IMR-90 (cell line): ENCODE measurements around the gene TSKS. TPM values are rescaled to one million over a fixed set of nuclear protein-coding genes. Genes with fewer than 3 reads are reported as not detected.

Source experiments
- ATAC-seq: fragments of 200-7000 bp; cut with Tn5 transposase; 2 replicates; pipeline ENCODE4 v1.9.1; 2020; ENCODE audit warnings: low read depth, mild to moderate bottlenecking, moderate library complexity
- BruUV-seq: library from RNA; stranded (reverse); fragments of 400-500 nt; replicated peaks from 2 replicates; lab custom pipeline; 2021; lab: Mats Ljungman, UMichigan
- CTCF ChIA-PET: fragments of 300-600 bp; formaldehyde crosslinking; extraction: SDS; loops from one replicate; lab custom pipeline; 2021; ENCODE audit warnings: antibody characterized with exemption; lab: Yijun Ruan, JAX
- POLR2A ChIA-PET: fragments of 300-600 bp; sonication (Branson Sonifier 250); formaldehyde crosslinking; loops from one replicate; lab custom pipeline; 2022; ENCODE audit warnings: antibody characterized with exemption; ENCODE audit not compliant: unreplicated experiment; lab: Charles Lee
- DNase-seq: peaks from one replicate; pipeline ENCODE4 v3.0.0; 2013
- H2AFZ ChIP-seq: replicated peaks from 2 replicates; pipeline ENCODE3; 2013; ENCODE audit warnings: low read length, mild to moderate bottlenecking; ENCODE audit not compliant: poor library complexity
- H2AK5ac ChIP-seq: 2 replicates; pipeline ENCODE4 v1.6.1; 2013; ENCODE audit warnings: low read depth, low read length, inconsistent platforms
- H2AK9ac ChIP-seq: replicated peaks from 2 replicates; pipeline ENCODE3; 2013; ENCODE audit warnings: mild to moderate bottlenecking, low read depth, low read length, moderate library complexity; ENCODE audit not compliant: poor library complexity
- H2BK120ac ChIP-seq: 2 replicates; pipeline ENCODE4 v1.6.1; 2013; ENCODE audit warnings: low read depth, low read length, inconsistent platforms
- H2BK15ac ChIP-seq: 3 replicates; pipeline ENCODE4 v1.6.1; 2013; ENCODE audit warnings: low read depth, low read length, inconsistent platforms
- H2BK20ac ChIP-seq: 2 replicates; pipeline ENCODE4 v1.6.1; 2013; ENCODE audit warnings: low read depth, mild to moderate bottlenecking, inconsistent platforms, low read length, moderate library complexity
- H2BK5ac ChIP-seq: 2 replicates; pipeline ENCODE4 v1.6.1; 2013; ENCODE audit warnings: mild to moderate bottlenecking, low read depth, low read length, inconsistent platforms; ENCODE audit not compliant: poor library complexity, severe bottlenecking
- H3K14ac ChIP-seq: replicated peaks from 2 replicates; pipeline ENCODE4 v1.6.1; 2013; ENCODE audit warnings: low read depth, low read length, inconsistent platforms
- H3K18ac ChIP-seq: 2 replicates; pipeline ENCODE4 v1.6.1; 2013; ENCODE audit warnings: low read depth, low read length, control low read depth
- H3K23ac ChIP-seq: 2 replicates; pipeline ENCODE4 v1.6.1; 2013; ENCODE audit warnings: low read depth, low read length, inconsistent platforms
- H3K27ac ChIP-seq: 2 replicates; pipeline ENCODE4 v1.5.1; 2013; ENCODE audit warnings: mild to moderate bottlenecking, control low read depth, low read length; ENCODE audit not compliant: insufficient read depth
- H3K27me3 ChIP-seq: 2 replicates; pipeline ENCODE4 v1.6.1; 2013; ENCODE audit warnings: low read length; ENCODE audit not compliant: control insufficient read depth, insufficient read depth
- H3K36me3 ChIP-seq: 2 replicates; pipeline ENCODE4 v1.6.1; 2013; ENCODE audit warnings: low read length, mixed read lengths; ENCODE audit not compliant: control insufficient read depth, insufficient read depth
- H3K4ac ChIP-seq: 2 replicates; pipeline ENCODE4 v1.6.1; 2013; ENCODE audit warnings: low read depth, low read length, inconsistent platforms
- H3K4me1 ChIP-seq: 2 replicates; pipeline ENCODE4 v1.6.1; 2013; ENCODE audit warnings: low read length, mixed read lengths; ENCODE audit not compliant: control insufficient read depth, insufficient read depth
- H3K4me2 ChIP-seq: 2 replicates; pipeline ENCODE4 v1.6.1; 2013; ENCODE audit warnings: low read depth, mild to moderate bottlenecking, control low read depth, low read length, moderate library complexity
- H3K4me3 ChIP-seq: 2 replicates; pipeline ENCODE4 v1.5.1; 2013; ENCODE audit warnings: low read depth, mild to moderate bottlenecking, control low read depth, low read length, moderate library complexity; ENCODE audit not compliant: insufficient read depth
- H3K56ac ChIP-seq: 2 replicates; pipeline ENCODE4 v1.6.1; 2013; ENCODE audit warnings: low read length, inconsistent platforms; ENCODE audit not compliant: insufficient read depth; ENCODE audit errors: extremely low read depth
- H3K79me1 ChIP-seq, 2 experiments: 2 replicates each; pipeline ENCODE4 v1.6.1; 2013; ENCODE audit warnings: low read length in 2 of 2, inconsistent platforms in 1 of 2, low read depth in 1 of 2
- H3K9ac ChIP-seq: 2 replicates; pipeline ENCODE4 v1.6.1; 2013; ENCODE audit warnings: low read depth, low read length, control low read depth
- H3K9me1 ChIP-seq: 2 replicates; pipeline ENCODE4 v1.6.1; 2013; ENCODE audit warnings: low read length, inconsistent platforms; ENCODE audit not compliant: insufficient read depth
- H3K9me3 ChIP-seq: 2 replicates; pipeline ENCODE4 v1.6.1; 2013; ENCODE audit warnings: low read length; ENCODE audit not compliant: control insufficient read depth, insufficient read depth
- H4K20me1 ChIP-seq: 2 replicates; pipeline ENCODE4 v1.6.1; 2013; ENCODE audit warnings: low read length, inconsistent platforms; ENCODE audit not compliant: insufficient read depth
- H4K5ac ChIP-seq: 2 replicates; pipeline ENCODE4 v1.6.1; 2013; ENCODE audit warnings: mild to moderate bottlenecking, low read depth, low read length, control low read depth
- H4K8ac ChIP-seq, 2 experiments: 2 replicates each; pipeline ENCODE4 v1.6.1; 2013; ENCODE audit warnings: low read depth in 2 of 2, low read length in 2 of 2, control low read depth in 1 of 2, inconsistent platforms in 1 of 2
- H4K91ac ChIP-seq: 2 replicates; pipeline ENCODE4 v1.6.1; 2013; ENCODE audit warnings: low read depth, low read length, inconsistent platforms; ENCODE audit not compliant: insufficient read depth
- BHLHE40 ChIP-seq: fragments of 150-350 bp; IDR thresholded peaks from 2 replicates; pipeline ENCODE4 v1.6.1; 2016; ENCODE audit warnings: mild to moderate bottlenecking, low read depth, low read length
- CEBPB ChIP-seq: IDR thresholded peaks from 2 replicates; pipeline ENCODE4 v1.6.1; 2012; ENCODE audit warnings: low read depth, low read length, improper control_type of control experiment
- CHD1 ChIP-seq: IDR thresholded peaks from 2 replicates; pipeline ENCODE4 v1.6.1; 2012; ENCODE audit warnings: low read depth, low read length, improper control_type of control experiment
- FOS ChIP-seq: fragments of 150-350 bp; IDR thresholded peaks from 2 replicates; pipeline ENCODE4 v1.6.1; 2016; ENCODE audit warnings: low read depth, low read length
- MAFK ChIP-seq: IDR thresholded peaks from 2 replicates; pipeline ENCODE4 v1.6.1; 2012; ENCODE audit warnings: low read depth, low read length, improper control_type of control experiment
- MAZ ChIP-seq: IDR thresholded peaks from 2 replicates; pipeline ENCODE4 v1.6.1; 2012; ENCODE audit warnings: low read depth, mild to moderate bottlenecking, low read length, improper control_type of control experiment, moderate library complexity, borderline replicate concordance
- MXI1 ChIP-seq: IDR thresholded peaks from 2 replicates; pipeline ENCODE4 v1.6.1; 2012; ENCODE audit warnings: low read depth, mild to moderate bottlenecking, low read length, moderate library complexity, borderline replicate concordance
- NFE2L2 ChIP-seq: fragments of 150-350 bp; IDR thresholded peaks from 2 replicates; pipeline ENCODE4 v1.6.1; 2016; ENCODE audit warnings: low read depth, mild to moderate bottlenecking, low read length
- POLR2A ChIP-seq: IDR thresholded peaks from 2 replicates; pipeline ENCODE4 v1.6.1; 2012; ENCODE audit warnings: mild to moderate bottlenecking, low read depth, low read length
- RAD21 ChIP-seq: IDR thresholded peaks from 2 replicates; pipeline ENCODE4 v1.6.1; 2012; ENCODE audit warnings: low read length, improper control_type of control experiment
- RCOR1 ChIP-seq: IDR thresholded peaks from 2 replicates; pipeline ENCODE4 v1.6.1; 2012; ENCODE audit warnings: mild to moderate bottlenecking, low read length, improper control_type of control experiment; ENCODE audit not compliant: insufficient replicate concordance
- RFX5 ChIP-seq: IDR thresholded peaks from 2 replicates; pipeline ENCODE4 v1.8.0; 2012; ENCODE audit warnings: low read depth, mild to moderate bottlenecking, low read length, moderate library complexity
- SMC3 ChIP-seq: fragments of 150-350 bp; IDR thresholded peaks from 2 replicates; pipeline ENCODE4 v1.6.1; 2016; ENCODE audit warnings: low read depth, mild to moderate bottlenecking, antibody characterized with exemption, low read length, moderate library complexity
- USF2 ChIP-seq: fragments of 150-350 bp; IDR thresholded peaks from 2 replicates; pipeline ENCODE4 v1.6.1; 2017; ENCODE audit warnings: mild to moderate bottlenecking, antibody characterized with exemption, low read length, low read depth
- WGBS, 2 experiments: methylation state at CpG; one replicate each; pipeline versions ENCODE4 v1.1.5 to v1.1.7; 2013; ENCODE audit warnings: missing lambda C conversion rate in 2 of 2; ENCODE audit not compliant: insufficient read length in 1 of 2; ENCODE audit errors: extremely low coverage in 2 of 2; 5-methylcytosine and 5-hydroxymethylcytosine counted together
- dilution Hi-C: fragments of 300-500 bp; cut with HindIII; formaldehyde crosslinking; loops from one replicate; pipeline ENCODE4 v1.14.3; 2018; ENCODE audit warnings: low sequenced_read_pairs; ENCODE audit not compliant: unreplicated experiment
- in situ Hi-C: fragments of 300-500 bp; cut with MboI; formaldehyde crosslinking; loops from 3 replicates; pipeline ENCODE4 v1.14.3; 2019; ENCODE audit warnings: low sequenced_read_pairs, inconsistent platforms, mixed read lengths
- intact Hi-C: fragments of 100-400 bp; cut with micrococcal nuclease; formaldehyde crosslinking; loops from 2 replicates; pipeline ENCODE4 v1.10.0; 2022
- polyA plus RNA-seq, 3 experiments: library from polyadenylated mRNA; depleted of rRNA; stranded (reverse); fragments of >200 nt; gene quantifications; 2 replicates each; pipeline ENCODE4 v1.2.3, GENCODE V29; 2012; ENCODE audit warnings: low replicate concordance in 1 of 3
- total RNA-seq: library from RNA; depleted of rRNA; stranded (reverse); fragments of >200 nt; gene quantifications from 2 replicates; pipeline ENCODE4 v1.2.3, GENCODE V29; 2012
- TF ChIP-seq, protein P1 (sequence below): fragments of 150-350 bp; IDR thresholded peaks from 2 replicates; pipeline ENCODE4 v1.6.1; 2016; ENCODE audit warnings: low read depth, mild to moderate bottlenecking, low read length, moderate library complexity, borderline replicate concordance
- TF ChIP-seq, protein P2 (sequence below): conservative IDR thresholded peaks from 2 replicates; pipeline ENCODE4 v1.5.1; 2012; ENCODE audit warnings: mild to moderate bottlenecking, low read depth, low read length, improper control_type of control experiment

The TSKS gene
- total and polyA plus RNA-seq, 2 of the 4 experiments (the other 2 are of a cell fraction): not detected

- Histone ChIP-seq H3K36me3 (peaks cover 33% of the 10 kb centered on the region), H2BK15ac (no peak overlapping the region), H3K4me1 (peaks cover 5% of the 10 kb centered on the region), H3K27ac (no peak overlapping the region), H2BK120ac (no peak overlapping the region), H3K18ac (no peak overlapping the region), H3K27me3 (no peaks in the 10 kb centered on the region), H2AK9ac (no peak overlapping the region), H3K4ac (no peak overlapping the region), H3K79me1 (peaks cover 0 to 24% of the 10 kb centered on the region in 2 experiments; a peak in 2 of 4 replicates), H4K5ac (no peak overlapping the region), H2AK5ac (no peak overlapping the region), H2BK5ac (no peak overlapping the region), H2AFZ (no peak overlapping the region), H4K91ac (no peak overlapping the region), H3K56ac (no peak overlapping the region), H3K9me1 (peaks cover 5% of the 10 kb centered on the region; the same call in 1 of the 2 replicates), H4K20me1 (no peaks in the 10 kb centered on the region; the same call in 1 of the 2 replicates), H3K14ac (no peak overlapping the region), H3K4me3 (no peak overlapping the region), H3K23ac (no peak overlapping the region), H2BK20ac (no peak overlapping the region), H3K4me2 (no peak overlapping the region), H3K9ac (no peak overlapping the region), H3K9me3 (no peaks in the 10 kb centered on the region), H4K8ac (no peak overlapping the region)
- 91% methylated on average over 6 of the region's 8 CpGs; no CpG with 5 or more reads in 1 of the 2 experiments for WGBS, 2 experiments
- POLR2A ChIA-PET: no interaction called here
- ATAC-seq (no peak), DNase-seq (no peak)
- BruUV-seq: no TSS peak
- in situ Hi-C loops (no loop called here), intact Hi-C loops (no loop called here), dilution Hi-C loops (no loop called here)
- CTCF ChIA-PET: no interaction called here
- TF ChIP-seq MAFK (no peak), BHLHE40 (no peak), RAD21 (no peak), RCOR1 (no peak), RFX5 (no peak), CEBPB (no peak), USF2 (no peak), CHD1 (no peak), MAZ (no peak), POLR2A (no peak), MXI1 (no peak), NFE2L2 (no peak), SMC3 (no peak), FOS (no peak)
- TF ChIP-seq, protein P1, sequence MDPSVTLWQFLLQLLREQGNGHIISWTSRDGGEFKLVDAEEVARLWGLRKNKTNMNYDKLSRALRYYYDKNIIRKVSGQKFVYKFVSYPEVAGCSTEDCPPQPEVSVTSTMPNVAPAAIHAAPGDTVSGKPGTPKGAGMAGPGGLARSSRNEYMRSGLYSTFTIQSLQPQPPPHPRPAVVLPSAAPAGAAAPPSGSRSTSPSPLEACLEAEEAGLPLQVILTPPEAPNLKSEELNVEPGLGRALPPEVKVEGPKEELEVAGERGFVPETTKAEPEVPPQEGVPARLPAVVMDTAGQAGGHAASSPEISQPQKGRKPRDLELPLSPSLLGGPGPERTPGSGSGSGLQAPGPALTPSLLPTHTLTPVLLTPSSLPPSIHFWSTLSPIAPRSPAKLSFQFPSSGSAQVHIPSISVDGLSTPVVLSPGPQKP: no peak
- TF ChIP-seq, protein P2, sequence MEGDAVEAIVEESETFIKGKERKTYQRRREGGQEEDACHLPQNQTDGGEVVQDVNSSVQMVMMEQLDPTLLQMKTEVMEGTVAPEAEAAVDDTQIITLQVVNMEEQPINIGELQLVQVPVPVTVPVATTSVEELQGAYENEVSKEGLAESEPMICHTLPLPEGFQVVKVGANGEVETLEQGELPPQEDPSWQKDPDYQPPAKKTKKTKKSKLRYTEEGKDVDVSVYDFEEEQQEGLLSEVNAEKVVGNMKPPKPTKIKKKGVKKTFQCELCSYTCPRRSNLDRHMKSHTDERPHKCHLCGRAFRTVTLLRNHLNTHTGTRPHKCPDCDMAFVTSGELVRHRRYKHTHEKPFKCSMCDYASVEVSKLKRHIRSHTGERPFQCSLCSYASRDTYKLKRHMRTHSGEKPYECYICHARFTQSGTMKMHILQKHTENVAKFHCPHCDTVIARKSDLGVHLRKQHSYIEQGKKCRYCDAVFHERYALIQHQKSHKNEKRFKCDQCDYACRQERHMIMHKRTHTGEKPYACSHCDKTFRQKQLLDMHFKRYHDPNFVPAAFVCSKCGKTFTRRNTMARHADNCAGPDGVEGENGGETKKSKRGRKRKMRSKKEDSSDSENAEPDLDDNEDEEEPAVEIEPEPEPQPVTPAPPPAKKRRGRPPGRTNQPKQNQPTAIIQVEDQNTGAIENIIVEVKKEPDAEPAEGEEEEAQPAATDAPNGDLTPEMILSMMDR: no peak
Observed at GRCh38 chr19:49806620-49806959, 43.5 kb upstream of the TSKS start.
